B cell (primary cell): ENCODE results near the gene SPA17.

Experiments
- CTCF ChIP-seq: fragments of 200-600 bp; IDR thresholded peaks from one replicate; pipeline ENCODE4 v1.8.0; 2022; ENCODE audit warnings: antibody characterized with exemption, mild to moderate bottlenecking
- EZH2 ChIP-seq: IDR thresholded peaks from 2 replicates; pipeline ENCODE4 v1.6.1; 2012; ENCODE audit warnings: borderline replicate concordance, low read depth, mild to moderate bottlenecking, moderate library complexity, low read length; ENCODE audit not compliant: insufficient read depth, poor library complexity, severe bottlenecking

- TF ChIP-seq CTCF, result no peak
- TF ChIP-seq EZH2, result no peak
These were observed 52.0 kb downstream of the SPA17 start for GRCh38 chr11:124725719-124726105.
